NB4 (cell line): ENCODE data around the gene NHS.

Experiments used
- DNase-seq: peaks from one replicate; pipeline ENCODE4 v3.0.0; 2010; ENCODE audit warnings: low read depth
- H3K4me3 ChIP-seq: one replicate; pipeline ENCODE4 v1.5.1; 2011; ENCODE audit warnings: mild to moderate bottlenecking, low read depth, low read length, moderate library complexity
- MYC ChIP-seq: IDR thresholded peaks from 2 replicates; pipeline ENCODE4 v1.6.1; 2011; ENCODE audit warnings: low read depth, low read length
- POLR2A ChIP-seq: IDR thresholded peaks from 2 replicates; pipeline ENCODE4 v1.6.1; 2011; ENCODE audit warnings: mild to moderate bottlenecking; ENCODE audit not compliant: insufficient read length; ENCODE audit errors: extremely low read depth
- TF ChIP-seq, protein P1 (sequence below): IDR thresholded peaks from one replicate; pipeline ENCODE4 v1.5.1; 2012; ENCODE audit warnings: low read depth, low read length
- TF ChIP-seq, protein P2 (sequence below): IDR thresholded peaks from 2 replicates; pipeline ENCODE4 v1.6.1; 2011; ENCODE audit warnings: low read depth, low read length

The NHS gene

DNA sequence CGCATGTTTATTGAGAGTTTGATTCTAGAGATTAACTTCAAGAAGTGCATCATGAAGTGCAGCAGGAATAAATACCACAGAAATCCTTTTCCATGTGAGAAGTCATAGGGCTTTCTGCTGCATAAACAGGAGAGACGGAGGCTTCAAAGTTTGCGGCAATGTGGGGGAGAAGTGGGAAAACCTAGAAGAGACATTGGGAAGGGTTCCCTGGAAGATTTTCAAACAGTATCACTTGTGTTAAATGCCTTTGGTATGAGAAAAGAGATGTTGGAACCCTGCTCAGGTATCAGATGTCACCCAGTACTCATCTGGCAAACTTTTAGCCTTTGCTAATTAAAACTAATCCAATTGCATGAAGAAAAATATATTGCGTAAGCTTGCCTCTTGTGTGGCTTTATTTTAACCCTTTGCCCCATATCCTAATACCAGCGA lies 15.4 kb downstream of the NHS start:
- TF ChIP-seq POLR2A (no peak), MYC (no peak)
- TF ChIP-seq, protein P1, sequence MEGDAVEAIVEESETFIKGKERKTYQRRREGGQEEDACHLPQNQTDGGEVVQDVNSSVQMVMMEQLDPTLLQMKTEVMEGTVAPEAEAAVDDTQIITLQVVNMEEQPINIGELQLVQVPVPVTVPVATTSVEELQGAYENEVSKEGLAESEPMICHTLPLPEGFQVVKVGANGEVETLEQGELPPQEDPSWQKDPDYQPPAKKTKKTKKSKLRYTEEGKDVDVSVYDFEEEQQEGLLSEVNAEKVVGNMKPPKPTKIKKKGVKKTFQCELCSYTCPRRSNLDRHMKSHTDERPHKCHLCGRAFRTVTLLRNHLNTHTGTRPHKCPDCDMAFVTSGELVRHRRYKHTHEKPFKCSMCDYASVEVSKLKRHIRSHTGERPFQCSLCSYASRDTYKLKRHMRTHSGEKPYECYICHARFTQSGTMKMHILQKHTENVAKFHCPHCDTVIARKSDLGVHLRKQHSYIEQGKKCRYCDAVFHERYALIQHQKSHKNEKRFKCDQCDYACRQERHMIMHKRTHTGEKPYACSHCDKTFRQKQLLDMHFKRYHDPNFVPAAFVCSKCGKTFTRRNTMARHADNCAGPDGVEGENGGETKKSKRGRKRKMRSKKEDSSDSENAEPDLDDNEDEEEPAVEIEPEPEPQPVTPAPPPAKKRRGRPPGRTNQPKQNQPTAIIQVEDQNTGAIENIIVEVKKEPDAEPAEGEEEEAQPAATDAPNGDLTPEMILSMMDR: no peak
- TF ChIP-seq, protein P2, sequence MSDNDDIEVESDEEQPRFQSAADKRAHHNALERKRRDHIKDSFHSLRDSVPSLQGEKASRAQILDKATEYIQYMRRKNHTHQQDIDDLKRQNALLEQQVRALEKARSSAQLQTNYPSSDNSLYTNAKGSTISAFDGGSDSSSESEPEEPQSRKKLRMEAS: no peak
- H3K4me3 ChIP-seq: no peak overlapping the region
- DNase-seq: no peak

- no peak for DNase-seq
- TF ChIP-seq MYC: no peak
- TF ChIP-seq, protein P1: no peak
- TF ChIP-seq, protein P2: no peak
- TF ChIP-seq POLR2A: no peak
Observed at GRCh38 chrX:17395154-17395553, 20.2 kb downstream of the NHS start.

GRCh38 chrX:17397074-17397473 lies 22.1 kb downstream of the NHS start:
- no peak for DNase-seq
- H3K4me3 ChIP-seq: no peak overlapping the region
- TF ChIP-seq, protein P2: no peak
- TF ChIP-seq MYC (no peak), POLR2A (no peak)
- TF ChIP-seq, protein P1: no peak

More at GRCh38 chrX:17395154-17395553, 20.2 kb downstream of the NHS start:
- H3K4me3 ChIP-seq: no peak overlapping the region

DNA sequence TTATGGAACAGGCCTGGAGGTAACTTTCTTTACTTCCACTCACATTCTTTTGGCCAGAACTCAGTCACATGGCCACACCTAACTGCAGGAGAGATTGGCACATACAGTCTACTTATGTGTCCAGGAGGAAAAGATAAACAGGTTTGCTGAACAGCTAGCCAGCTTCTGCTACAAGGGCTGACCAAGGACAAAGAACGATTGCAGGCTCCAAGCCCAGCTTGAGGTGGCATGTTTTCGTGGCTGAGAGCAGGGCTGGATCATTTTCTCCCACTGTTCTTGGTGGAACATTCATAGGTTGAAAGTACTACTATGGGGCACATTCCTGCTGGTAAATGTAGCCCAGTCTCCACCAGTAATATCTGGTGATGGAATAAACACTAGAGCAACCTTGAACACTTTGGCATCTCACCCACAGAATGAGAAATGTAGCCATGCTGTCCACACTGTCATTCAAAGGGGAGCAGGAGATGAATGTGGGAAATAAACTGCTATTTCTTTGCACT lies 28.2 kb downstream of the NHS start:
- DNase-seq: no peak
- no peak overlapping the region for H3K4me3 ChIP-seq
- TF ChIP-seq POLR2A (no peak), MYC (no peak)
- TF ChIP-seq, protein P2: no peak
- TF ChIP-seq, protein P1: no peak

GRCh38 chrX:17403972-17404371 lies 29.0 kb downstream of the NHS start:
- TF ChIP-seq MYC: no peak
- TF ChIP-seq, protein P2: no peak
- TF ChIP-seq POLR2A: no peak
- TF ChIP-seq, protein P1: no peak
- no peak for DNase-seq
- H3K4me3 ChIP-seq: no peak overlapping the region
